G401 (cell line): ENCODE measurements around the gene PLEKHS1. TPM values are rescaled to one million over a fixed set of nuclear protein-coding genes. Genes with fewer than 3 reads are reported as not detected.
"Not testable (repeated sequence)": the region's sequence is repeated elsewhere in the genome, so short reads cannot be mapped to it uniquely, and the experiment has no call there.

ENCODE experiments used
- DNase-seq: peaks from one replicate; pipeline ENCODE4 v3.0.0-alpha.2; 2015; ENCODE audit warnings: low spot score
- in situ Hi-C: cut with HindIII; loops from 2 replicates; pipeline ENCODE4 v1.10.0; 2016; ENCODE audit warnings: low sequenced_read_pairs, mixed read lengths
- total RNA-seq: library from RNA; depleted of rRNA; stranded (reverse); fragments of >200 nt; shearing (Covaris generic); gene quantifications from 2 replicates; pipeline ENCODE4 v1.2.3, GENCODE V29; 2014

PLEKHS1 gene
- total RNA-seq, 1 experiment from 2014 or later, result not detected

DNA sequence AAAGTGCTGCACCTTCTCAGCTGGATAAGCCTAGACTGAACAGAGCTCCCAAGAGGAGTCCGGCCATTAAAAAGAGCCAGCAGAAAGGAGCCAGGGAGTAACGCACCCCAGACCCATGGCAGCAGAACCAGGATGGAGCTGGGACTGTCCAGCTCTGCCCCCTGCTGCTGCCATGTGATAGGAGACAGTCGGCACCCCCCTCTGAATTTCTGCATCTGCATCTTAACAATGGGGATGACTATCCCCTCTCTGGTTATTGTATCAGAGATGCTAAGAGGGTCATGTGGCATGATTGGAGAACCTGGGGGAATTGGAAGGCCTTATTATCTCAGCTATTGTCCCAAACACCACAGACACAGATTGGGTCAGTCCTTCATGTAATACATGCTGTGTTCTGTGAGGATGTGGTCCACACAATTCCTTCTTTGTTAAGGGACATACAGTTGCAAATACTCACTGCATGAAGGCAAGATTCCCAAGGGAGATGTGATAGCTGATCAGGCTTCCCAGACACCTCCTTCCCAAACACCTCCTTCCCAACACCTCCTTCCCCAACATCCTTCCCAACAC, 29.3 kb downstream of the PLEKHS1 start:
- in situ Hi-C loops, result no loop called here

DNA sequence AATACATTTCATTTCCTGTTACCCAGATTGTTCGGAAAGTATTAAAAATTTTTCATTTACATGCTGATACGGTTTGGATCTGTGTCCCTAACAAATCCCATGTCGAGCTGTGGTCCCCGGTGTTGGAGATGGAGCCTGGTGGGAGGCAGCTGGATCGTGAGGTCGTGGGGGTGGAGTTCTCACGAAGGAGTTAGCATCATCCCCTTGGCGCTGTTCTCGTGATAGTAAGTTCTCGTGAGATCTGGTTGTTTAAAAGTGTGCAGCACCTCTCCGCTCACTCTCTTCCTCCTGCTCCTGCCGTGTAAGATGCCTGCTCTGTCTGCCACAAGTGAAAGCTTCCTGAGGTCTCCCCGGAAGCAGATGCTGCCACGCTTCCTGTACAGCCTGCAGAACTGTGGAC, 30.9 kb downstream of the PLEKHS1 start:
- in situ Hi-C loops, result no loop called here
- DNase-seq, result no peak

More for the DNA sequence above, 29.3 kb downstream of the PLEKHS1 start:
- DNase-seq, result no peak

DNA sequence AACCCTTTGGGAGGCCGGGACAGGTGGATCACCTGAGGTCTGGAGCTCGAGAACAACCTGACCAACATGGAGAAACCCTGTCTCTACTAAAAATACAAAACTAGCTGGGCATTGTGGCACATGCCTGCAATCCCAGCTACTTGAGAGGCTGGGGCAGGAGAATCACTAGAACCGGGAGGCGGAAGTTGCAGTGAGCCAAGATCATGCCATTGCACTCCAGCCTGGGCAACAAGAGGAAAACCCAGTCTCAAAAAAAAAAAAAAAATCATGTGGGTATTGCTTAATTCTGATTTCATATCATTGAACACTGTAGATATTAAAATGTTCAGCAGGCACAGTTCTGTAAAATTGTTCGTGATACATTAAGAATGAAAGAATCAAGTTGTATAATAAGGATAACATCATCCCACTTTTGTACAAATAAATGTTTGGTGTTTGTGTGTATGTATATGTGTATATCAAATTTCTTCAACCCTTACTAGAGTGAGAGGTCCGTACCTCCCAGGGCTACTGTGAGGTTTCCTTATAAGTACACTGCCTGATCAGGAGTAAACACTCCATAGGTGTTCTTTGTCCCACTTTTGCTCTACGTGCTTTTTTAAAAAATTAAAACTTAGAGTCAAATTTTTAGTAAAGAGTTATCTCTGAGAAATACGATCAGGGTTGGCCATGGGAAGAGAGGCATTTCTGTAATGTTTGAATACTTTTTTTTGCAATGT, 31.7 kb downstream of the PLEKHS1 start:
- in situ Hi-C loops, result no loop called here

GRCh38 chr10:113788604-113789083, 37.2 kb downstream of the PLEKHS1 start:
- DNase-seq, result no peak
- in situ Hi-C loops, result no loop called here

More for the DNA sequence above, 31.7 kb downstream of the PLEKHS1 start:
- no peak for DNase-seq

GRCh38 chr10:113791691-113792090, 40.2 kb downstream of the PLEKHS1 start:
- DNase-seq, result no peak
- in situ Hi-C loops, result no loop called here

DNA sequence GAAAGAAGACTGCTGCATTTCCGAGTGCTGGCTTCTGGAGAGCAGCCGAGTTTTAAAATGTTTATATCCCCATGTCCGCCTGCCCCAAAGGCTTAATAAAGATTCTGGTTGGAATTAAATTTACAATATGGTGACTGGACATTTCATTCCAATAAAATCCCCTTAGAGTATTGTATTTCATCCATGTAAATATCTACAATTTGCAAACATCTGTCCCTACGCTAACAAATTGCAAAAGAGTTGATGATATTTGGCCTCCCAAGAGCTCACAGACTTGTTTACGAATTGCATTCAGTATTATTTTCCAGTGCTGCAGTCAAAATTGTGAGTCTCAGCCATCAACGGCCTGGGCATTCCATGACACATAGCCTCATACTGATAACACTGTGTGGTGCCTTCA, 50.1 kb downstream of the PLEKHS1 start:
- no peak for DNase-seq
- in situ Hi-C loops, result no loop called here

DNA sequence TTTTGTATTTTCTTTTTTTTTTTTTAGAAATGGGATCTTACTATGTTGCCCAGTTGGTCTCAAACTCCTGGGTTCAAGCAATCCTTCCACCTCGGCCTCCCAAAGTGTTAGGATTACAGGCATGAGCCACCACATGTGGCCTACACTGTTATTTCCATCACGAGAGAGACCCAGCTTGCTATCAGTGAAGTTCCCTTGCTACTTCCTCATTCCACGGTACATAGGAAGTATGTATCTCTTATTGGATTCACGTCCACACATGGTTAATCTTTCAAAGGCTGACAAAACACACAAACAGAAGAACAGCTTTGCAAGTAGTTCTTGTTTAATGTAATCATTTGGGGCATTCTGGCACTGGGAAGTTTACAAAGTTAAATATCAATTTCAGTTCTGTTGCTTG, 51.5 kb downstream of the PLEKHS1 start:
- no peak for DNase-seq
- in situ Hi-C loops, result no loop called here

GRCh38 chr10:113806503-113806902, 55.0 kb downstream of the PLEKHS1 start:
- no peak for DNase-seq
- in situ Hi-C loops, result no loop called here

DNA sequence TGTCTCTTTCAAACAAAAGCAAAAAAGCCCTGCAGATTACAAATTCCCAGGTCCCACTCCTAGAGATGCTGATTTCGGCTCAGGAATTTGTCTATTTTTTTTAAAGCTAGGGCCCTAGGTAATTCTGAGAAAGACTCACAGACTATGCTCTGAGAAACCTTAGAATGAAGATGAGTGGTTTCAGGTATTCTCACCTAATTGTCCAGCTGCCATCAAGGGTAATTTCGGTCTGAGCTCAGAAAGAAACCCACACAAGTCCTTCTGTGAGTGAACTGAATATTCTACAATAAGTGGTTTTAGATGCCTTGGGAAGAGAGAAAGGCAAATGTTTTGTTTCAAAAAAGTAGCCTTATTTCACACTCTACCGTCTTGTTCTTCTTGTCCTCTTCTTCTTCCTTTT, 56.7 kb downstream of the PLEKHS1 start:
- in situ Hi-C loops, result no loop called here
- no peak for DNase-seq

GRCh38 chr10:113814700-113815099, 63.2 kb downstream of the PLEKHS1 start:
- in situ Hi-C loops, DNase-seq: not testable (repeated sequence)

- in situ Hi-C loops, result no loop called here
- DNase-seq, result no peak
These were observed 68.5 kb downstream of the PLEKHS1 start for GRCh38 chr10:113819989-113820388.

DNA sequence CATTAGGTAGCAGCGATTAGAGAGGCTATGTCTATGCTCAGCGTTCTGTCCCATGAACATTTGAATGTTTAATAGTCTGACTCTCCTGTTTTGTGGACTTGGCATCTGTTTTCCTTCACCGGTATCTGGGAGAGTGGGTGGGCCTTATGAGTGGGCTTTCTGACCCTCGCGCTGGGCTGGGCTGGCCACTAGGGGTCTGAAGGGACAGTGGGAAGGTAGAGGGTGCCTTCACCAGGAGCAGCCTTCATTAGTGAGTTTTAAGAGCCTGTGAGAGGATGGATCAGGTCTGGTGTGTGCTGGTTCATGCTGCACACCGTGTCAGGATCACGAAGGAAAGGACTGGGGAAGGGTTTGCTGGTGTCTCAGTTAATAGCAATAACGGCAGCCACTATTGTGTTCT, 69.0 kb downstream of the PLEKHS1 start:
- DNase-seq, result no peak
- in situ Hi-C loops, result no loop called here

DNA sequence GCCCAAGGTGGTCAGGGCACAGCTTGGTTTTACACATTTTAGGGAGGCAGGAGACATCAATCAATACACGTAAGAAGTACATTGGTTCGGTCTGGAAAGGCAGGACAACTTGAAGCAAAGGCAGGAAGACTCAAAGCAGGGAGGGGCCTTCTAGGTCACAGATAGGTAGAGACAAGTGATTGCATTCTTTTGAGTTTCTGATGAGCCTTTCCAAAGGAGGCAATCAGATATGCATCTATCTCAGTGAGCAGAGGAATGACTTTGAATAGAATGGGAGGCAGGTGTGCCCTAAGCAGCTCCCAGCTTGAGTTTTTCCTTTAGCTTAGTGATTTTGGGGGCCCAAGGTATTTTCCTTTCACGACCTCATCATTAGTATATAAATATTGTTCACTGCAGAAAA, 69.8 kb downstream of the PLEKHS1 start:
- DNase-seq, in situ Hi-C loops: not testable (repeated sequence)

- no peak for DNase-seq
- in situ Hi-C loops, result no loop called here
These were observed 70.7 kb downstream of the PLEKHS1 start for GRCh38 chr10:113822174-113822573.

DNA sequence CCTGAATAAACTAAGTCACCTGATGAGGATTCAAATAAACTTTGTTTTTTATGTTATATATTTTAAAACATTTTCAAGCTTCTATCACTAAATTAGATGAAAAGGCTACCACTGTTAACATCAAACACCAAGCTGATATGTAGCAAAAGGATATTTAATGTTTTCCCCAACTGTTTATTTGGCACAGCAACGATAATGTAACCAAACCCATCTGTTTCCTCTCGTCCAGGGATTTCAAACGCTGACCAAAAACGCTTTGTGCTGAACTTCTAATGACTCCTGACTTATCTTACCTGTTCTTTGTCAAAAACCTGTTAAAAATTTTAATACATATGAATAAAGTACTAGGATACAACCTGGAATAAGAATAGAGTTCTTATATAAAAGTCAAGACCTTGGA, 71.9 kb downstream of the PLEKHS1 start:
- in situ Hi-C loops, result no loop called here
- no peak for DNase-seq

GRCh38 chr10:113825791-113826190, 74.3 kb downstream of the PLEKHS1 start:
- DNase-seq, result no peak
- in situ Hi-C loops, result no loop called here

- in situ Hi-C loops, result not testable (repeated sequence)
These were observed 77.1 kb downstream of the PLEKHS1 start for GRCh38 chr10:113828567-113828966.

More at GRCh38 chr10:113828567-113828966, 77.1 kb downstream of the PLEKHS1 start:
- not testable (repeated sequence) for DNase-seq
